Measurements from ENCODE around the gene HMGN3.

- TF ChIP-seq CTCF (optimal IDR thresholded peaks at IDR 0.05 in 1 of 3, IDR thresholded peaks at IDR 0.05 in 1 of 3, conservative IDR thresholded peaks at IDR 0.05 in 1 of 3; ENCODE audit: extremely low read depth in 1 of 3, insufficient read depth in 2 of 3, low read length in 3 of 3) (no peak), EZH2 (IDR thresholded peaks at IDR 0.05; ENCODE audit: low read length) (no peak)
These were observed 45.5 kb downstream of the HMGN3 start for GRCh38 chr6:79188885-79189480.

Data from keratinocyte (primary cell).